GM23338 (cell line): ENCODE data around the gene DPEP3. TPM values are rescaled to one million over a fixed set of nuclear protein-coding genes. Genes with fewer than 3 reads are reported as not detected.
A peak's percentile ranks its signal among the peaks of the same experiment; 100 is the strongest.

ENCODE experiments used
- ATAC-seq: fragments of 200-7000 bp; cut with Tn5 transposase; 3 replicates; pipeline ENCODE4 v1.9.1; 2020
- DNase-seq: peaks from one replicate; pipeline ENCODE4 v3.0.0-alpha.2; 2015; ENCODE audit warnings: low spot score
- H2AFZ ChIP-seq: fragments of 200-600 bp; sonication (generic); 2 replicates; pipeline ENCODE4 v1.8.0; 2016; ENCODE audit warnings: antibody characterized with exemption, mild to moderate bottlenecking, moderate library complexity
- H3F3A ChIP-seq: fragments of 200-600 bp; sonication (generic); replicated peaks from 2 replicates; pipeline ENCODE4 v1.8.0; 2017; ENCODE audit warnings: antibody characterized with exemption, mixed run types, low read depth
- H3K27ac ChIP-seq: fragments of 200-600 bp; sonication (generic); 2 replicates; pipeline ENCODE4 v1.6.1; 2016; ENCODE audit warnings: low read depth
- H3K27me3 ChIP-seq: fragments of 200-600 bp; sonication (generic); 2 replicates; pipeline ENCODE4 v1.8.0; 2016; ENCODE audit warnings: mild to moderate bottlenecking, mixed run types, moderate library complexity; ENCODE audit not compliant: insufficient read depth
- H3K36me3 ChIP-seq: fragments of 200-600 bp; sonication (generic); 2 replicates; pipeline ENCODE4 v1.8.0; 2016; ENCODE audit warnings: mild to moderate bottlenecking; ENCODE audit not compliant: insufficient read depth
- H3K4me1 ChIP-seq: fragments of 200-600 bp; sonication (generic); 2 replicates; pipeline ENCODE4 v1.8.0; 2016; ENCODE audit warnings: mild to moderate bottlenecking, moderate library complexity; ENCODE audit not compliant: insufficient read depth
- H3K4me2 ChIP-seq: fragments of 200-600 bp; sonication (generic); 2 replicates; pipeline ENCODE4 v1.7.1; 2017; ENCODE audit warnings: mixed run types
- H3K4me3 ChIP-seq: fragments of 200-600 bp; sonication (generic); 2 replicates; pipeline ENCODE4 v1.6.1; 2016; ENCODE audit warnings: mixed run types
- H3K79me2 ChIP-seq: fragments of 200-600 bp; sonication (generic); replicated peaks from 2 replicates; pipeline ENCODE4 v1.8.0; 2017; ENCODE audit warnings: mild to moderate bottlenecking; ENCODE audit not compliant: insufficient read depth
- H3K9me2 ChIP-seq: fragments of 200-600 bp; sonication (generic); 2 replicates; pipeline ENCODE4 v1.8.0; 2017; ENCODE audit not compliant: insufficient read depth
- H4K20me1 ChIP-seq: fragments of 200-600 bp; sonication (generic); replicated peaks from 2 replicates; pipeline ENCODE4 v1.8.0; 2017; ENCODE audit warnings: mild to moderate bottlenecking; ENCODE audit not compliant: insufficient read depth
- H3K27ac Mint-ChIP-seq: 2 replicates; pipeline ENCODE4 v1.8.0; 2020; ENCODE audit warnings: inconsistent platforms, mild to moderate bottlenecking, moderate library complexity, mixed read lengths
- H3K27me3 Mint-ChIP-seq: 3 replicates; pipeline ENCODE4 v1.8.0; 2022; ENCODE audit warnings: low read depth, mild to moderate bottlenecking, moderate library complexity, mixed read lengths, inconsistent platforms; ENCODE audit not compliant: insufficient read depth, poor library complexity
- H3K36me3 Mint-ChIP-seq: 3 replicates; pipeline ENCODE4 v1.8.0; 2021; ENCODE audit warnings: low read depth, mild to moderate bottlenecking, inconsistent platforms, moderate library complexity, mixed read lengths
- H3K4me1 Mint-ChIP-seq: 3 replicates; pipeline ENCODE4 v1.8.0; 2020; ENCODE audit warnings: mild to moderate bottlenecking, inconsistent platforms, mixed read lengths
- H3K4me3 Mint-ChIP-seq: 3 replicates; pipeline ENCODE4 v1.8.0; 2021; ENCODE audit warnings: moderate library complexity, mild to moderate bottlenecking, inconsistent platforms, mixed read lengths
- H3K9me3 Mint-ChIP-seq: 3 replicates; pipeline ENCODE4 v1.8.0; 2020; ENCODE audit warnings: moderate library complexity, mild to moderate bottlenecking, inconsistent platforms, mixed read lengths
- CREB1 ChIP-seq: fragments of 250-450 bp; sonication (Bioruptor Pico); IDR thresholded peaks from 2 replicates; pipeline ENCODE4 v1.5.0; 2020; ENCODE audit warnings: low read depth, mild to moderate bottlenecking, moderate library complexity
- EZH2 ChIP-seq: fragments of 200-600 bp; sonication (generic); IDR thresholded peaks from one replicate; pipeline ENCODE4 v1.8.0; 2017; ENCODE audit warnings: antibody characterized with exemption, mild to moderate bottlenecking, low read depth; ENCODE audit not compliant: unreplicated experiment
- EZH2phosphoT487 ChIP-seq: fragments of 200-600 bp; sonication (generic); IDR thresholded peaks from one replicate; pipeline ENCODE4 v1.8.1; 2018; ENCODE audit warnings: antibody characterized with exemption; ENCODE audit not compliant: unreplicated experiment
- JUNB ChIP-seq: IDR thresholded peaks from one replicate; pipeline ENCODE4 v1.6.1; 2016; ENCODE audit warnings: antibody characterized with exemption; ENCODE audit not compliant: unreplicated experiment
- NANOG ChIP-seq: IDR thresholded peaks from 2 replicates; pipeline ENCODE4 v1.6.1; 2016; ENCODE audit warnings: antibody characterized with exemption, borderline replicate concordance
- POLR2AphosphoS5 ChIP-seq: IDR thresholded peaks from 2 replicates; pipeline ENCODE4 v1.6.1; 2016; ENCODE audit warnings: antibody characterized with exemption, low read depth
- STAT1 ChIP-seq: IDR thresholded peaks from one replicate; pipeline ENCODE4 v1.6.1; 2016; ENCODE audit warnings: antibody characterized with exemption; ENCODE audit not compliant: unreplicated experiment
- ZNF114 ChIP-seq: fragments of 250-450 bp; sonication (Bioruptor Pico); IDR thresholded peaks from 2 replicates; pipeline ENCODE4 v1.5.0; 2020; ENCODE audit warnings: mild to moderate bottlenecking, moderate library complexity
- ZNF331 ChIP-seq: fragments of 250-450 bp; sonication (Bioruptor Pico); IDR thresholded peaks from 2 replicates; pipeline ENCODE4 v1.5.0; 2020; ENCODE audit warnings: low read depth, mild to moderate bottlenecking, moderate library complexity
- polyA plus RNA-seq: library from polyadenylated mRNA; unstranded; fragments of >200 nt; fragmentation: Nextera tagmentation; extraction: Ambion mirVana; gene quantifications from 2 replicates; pipeline ENCODE4 v1.2.1, GENCODE V29; 2016
- total RNA-seq: library from RNA; depleted of rRNA; stranded (reverse); fragments of >200 nt; shearing (Covaris generic); gene quantifications from 2 replicates; pipeline ENCODE4 v1.2.3, GENCODE V29; 2014
- TF ChIP-seq, protein P1 (sequence below): fragments of 250-450 bp; sonication (Bioruptor Pico); IDR thresholded peaks from 2 replicates; pipeline ENCODE4 v1.5.0; 2020; ENCODE audit warnings: mild to moderate bottlenecking, moderate library complexity
- TF ChIP-seq, protein P2 (sequence below): IDR thresholded peaks from one replicate; pipeline ENCODE4 v1.6.1; 2018; ENCODE audit warnings: antibody characterized with exemption; ENCODE audit not compliant: unreplicated experiment
- TF ChIP-seq, protein P3 (sequence below), 2 experiments: fragments of 200-600 bp in 1 of 2; sonication (generic) in 1 of 2; conservative IDR thresholded peaks; 2 replicates each; pipeline versions ENCODE4 v1.5.1 to v1.6.1; 2016 to 2017; ENCODE audit warnings: antibody characterized with exemption in 2 of 2, low read depth in 2 of 2, mild to moderate bottlenecking in 2 of 2, moderate library complexity in 1 of 2

DPEP3 gene
- total and polyA plus RNA-seq, 2 experiments from 2014 or later: 8.8 to 18.4 TPM

DNA sequence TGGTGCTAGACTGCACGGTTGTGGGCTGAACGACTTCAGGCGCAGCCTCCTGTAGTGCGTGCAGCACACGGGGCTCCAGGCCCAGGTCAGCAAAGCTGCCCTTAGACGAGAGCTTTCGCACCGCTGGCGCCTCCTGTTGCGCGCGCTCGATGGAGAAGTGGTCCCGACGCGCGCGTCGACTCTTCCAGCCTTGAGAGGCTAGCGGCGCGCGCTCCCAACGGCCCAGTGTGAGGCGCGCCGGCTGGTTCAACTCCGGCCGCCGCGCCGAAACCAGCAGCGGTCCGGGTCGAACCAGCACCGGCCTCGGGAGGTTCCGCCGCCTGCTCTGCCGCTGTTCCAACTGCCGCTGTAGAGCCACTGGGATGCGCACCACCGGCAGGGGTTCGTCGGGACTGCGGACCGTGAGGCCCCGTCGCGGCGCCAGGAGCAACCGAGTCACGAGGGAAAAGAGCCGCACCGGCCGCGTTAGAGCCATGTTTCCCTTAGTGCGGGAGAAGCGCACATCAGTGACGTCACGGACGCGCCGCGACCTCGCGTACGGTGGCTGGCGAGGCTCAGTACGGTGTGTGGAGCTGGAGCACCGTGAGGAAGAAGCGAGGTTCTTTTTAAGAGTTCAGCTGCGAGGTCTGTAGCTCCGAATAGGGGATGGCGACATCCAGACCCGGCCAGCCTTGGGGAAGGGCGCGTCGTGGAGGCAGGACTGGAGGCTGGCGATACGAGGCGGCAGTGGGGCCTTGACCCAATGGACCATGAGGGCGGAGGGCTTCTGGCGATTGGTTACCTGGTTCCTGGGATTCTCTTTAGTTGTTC, 42.6 kb upstream of the DPEP3 start, which contains the start of the genes DDX28 and DUS2 (continued):
- TF ChIP-seq, protein P1, sequence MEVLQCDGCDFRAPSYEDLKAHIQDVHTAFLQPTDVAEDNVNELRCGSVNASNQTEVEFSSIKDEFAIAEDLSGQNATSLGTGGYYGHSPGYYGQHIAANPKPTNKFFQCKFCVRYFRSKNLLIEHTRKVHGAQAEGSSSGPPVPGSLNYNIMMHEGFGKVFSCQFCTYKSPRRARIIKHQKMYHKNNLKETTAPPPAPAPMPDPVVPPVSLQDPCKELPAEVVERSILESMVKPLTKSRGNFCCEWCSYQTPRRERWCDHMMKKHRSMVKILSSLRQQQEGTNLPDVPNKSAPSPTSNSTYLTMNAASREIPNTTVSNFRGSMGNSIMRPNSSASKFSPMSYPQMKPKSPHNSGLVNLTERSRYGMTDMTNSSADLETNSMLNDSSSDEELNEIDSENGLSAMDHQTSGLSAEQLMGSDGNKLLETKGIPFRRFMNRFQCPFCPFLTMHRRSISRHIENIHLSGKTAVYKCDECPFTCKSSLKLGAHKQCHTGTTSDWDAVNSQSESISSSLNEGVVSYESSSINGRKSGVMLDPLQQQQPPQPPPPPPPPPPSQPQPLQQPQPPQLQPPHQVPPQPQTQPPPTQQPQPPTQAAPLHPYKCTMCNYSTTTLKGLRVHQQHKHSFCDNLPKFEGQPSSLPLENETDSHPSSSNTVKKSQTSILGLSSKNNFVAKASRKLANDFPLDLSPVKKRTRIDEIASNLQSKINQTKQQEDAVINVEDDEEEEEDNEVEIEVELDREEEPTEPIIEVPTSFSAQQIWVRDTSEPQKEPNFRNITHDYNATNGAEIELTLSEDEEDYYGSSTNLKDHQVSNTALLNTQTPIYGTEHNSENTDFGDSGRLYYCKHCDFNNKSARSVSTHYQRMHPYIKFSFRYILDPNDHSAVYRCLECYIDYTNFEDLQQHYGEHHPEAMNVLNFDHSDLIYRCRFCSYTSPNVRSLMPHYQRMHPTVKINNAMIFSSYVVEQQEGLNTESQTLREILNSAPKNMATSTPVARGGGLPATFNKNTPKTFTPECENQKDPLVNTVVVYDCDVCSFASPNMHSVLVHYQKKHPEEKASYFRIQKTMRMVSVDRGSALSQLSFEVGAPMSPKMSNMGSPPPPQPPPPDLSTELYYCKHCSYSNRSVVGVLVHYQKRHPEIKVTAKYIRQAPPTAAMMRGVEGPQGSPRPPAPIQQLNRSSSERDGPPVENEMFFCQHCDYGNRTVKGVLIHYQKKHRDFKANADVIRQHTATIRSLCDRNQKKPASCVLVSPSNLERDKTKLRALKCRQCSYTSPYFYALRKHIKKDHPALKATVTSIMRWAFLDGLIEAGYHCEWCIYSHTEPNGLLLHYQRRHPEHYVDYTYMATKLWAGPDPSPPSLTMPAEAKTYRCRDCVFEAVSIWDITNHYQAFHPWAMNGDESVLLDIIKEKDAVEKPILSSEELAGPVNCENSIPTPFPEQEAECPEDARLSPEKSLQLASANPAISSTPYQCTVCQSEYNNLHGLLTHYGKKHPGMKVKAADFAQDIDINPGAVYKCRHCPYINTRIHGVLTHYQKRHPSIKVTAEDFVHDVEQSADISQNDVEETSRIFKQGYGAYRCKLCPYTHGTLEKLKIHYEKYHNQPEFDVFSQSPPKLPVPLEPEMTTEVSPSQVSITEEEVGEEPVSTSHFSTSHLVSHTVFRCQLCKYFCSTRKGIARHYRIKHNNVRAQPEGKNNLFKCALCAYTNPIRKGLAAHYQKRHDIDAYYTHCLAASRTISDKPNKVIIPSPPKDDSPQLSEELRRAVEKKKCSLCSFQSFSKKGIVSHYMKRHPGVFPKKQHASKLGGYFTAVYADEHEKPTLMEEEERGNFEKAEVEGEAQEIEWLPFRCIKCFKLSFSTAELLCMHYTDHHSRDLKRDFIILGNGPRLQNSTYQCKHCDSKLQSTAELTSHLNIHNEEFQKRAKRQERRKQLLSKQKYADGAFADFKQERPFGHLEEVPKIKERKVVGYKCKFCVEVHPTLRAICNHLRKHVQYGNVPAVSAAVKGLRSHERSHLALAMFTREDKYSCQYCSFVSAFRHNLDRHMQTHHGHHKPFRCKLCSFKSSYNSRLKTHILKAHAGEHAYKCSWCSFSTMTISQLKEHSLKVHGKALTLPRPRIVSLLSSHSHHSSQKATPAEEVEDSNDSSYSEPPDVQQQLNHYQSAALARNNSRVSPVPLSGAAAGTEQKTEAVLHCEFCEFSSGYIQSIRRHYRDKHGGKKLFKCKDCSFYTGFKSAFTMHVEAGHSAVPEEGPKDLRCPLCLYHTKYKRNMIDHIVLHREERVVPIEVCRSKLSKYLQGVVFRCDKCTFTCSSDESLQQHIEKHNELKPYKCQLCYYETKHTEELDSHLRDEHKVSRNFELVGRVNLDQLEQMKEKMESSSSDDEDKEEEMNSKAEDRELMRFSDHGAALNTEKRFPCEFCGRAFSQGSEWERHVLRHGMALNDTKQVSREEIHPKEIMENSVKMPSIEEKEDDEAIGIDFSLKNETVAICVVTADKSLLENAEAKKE (CRISPR knock-in tag): no peak
- TF ChIP-seq CREB1: peak; percentile 99

DNA sequence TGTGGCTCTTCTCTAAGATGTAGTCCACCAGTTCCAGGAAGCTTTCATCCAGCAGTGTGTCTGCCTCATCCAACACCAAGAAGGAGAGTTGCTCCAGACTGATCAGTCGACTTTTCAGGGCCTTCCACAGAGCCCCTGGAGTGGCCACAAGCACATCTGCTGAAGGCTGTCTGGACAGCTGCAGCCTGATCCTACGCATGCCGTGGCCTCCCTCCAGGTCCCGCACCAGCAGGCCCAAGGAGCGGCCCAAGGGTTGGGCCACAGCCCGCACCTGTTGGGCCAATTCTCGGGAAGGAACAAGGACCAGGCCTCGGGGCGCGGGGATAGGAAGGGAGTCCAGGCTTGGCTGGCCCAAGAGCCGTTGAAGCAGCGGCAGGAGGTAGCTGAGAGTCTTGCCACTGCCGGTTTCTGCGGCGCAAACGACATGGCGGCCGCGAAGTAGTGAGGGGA, 42.0 kb upstream of the DPEP3 start:
- Histone ChIP-seq H3K4me3 (peak overlapping the region; percentile 99), H3F3A (peaks cover 6% of the 10 kb centered on the region; the same call in 1 of the 2 replicates), H3K27ac (peak overlapping the region; percentile 97), H3K36me3 (no peaks in the 10 kb centered on the region), H4K20me1 (no peaks in the 10 kb centered on the region; the same call in 1 of the 2 replicates), H3K4me2 (peak overlapping the region; percentile 99), H2AFZ (peak overlapping the region; percentile 97), H3K4me1 (peaks cover 15% of the 10 kb centered on the region; the same call in 1 of the 2 replicates), H3K79me2 (peaks cover 33% of the 10 kb centered on the region), H3K9me2 (no peaks in the 10 kb centered on the region), H3K27me3 (no peaks in the 10 kb centered on the region)
- Mint-ChIP-seq H3K27ac (peak overlapping the region; percentile 99), H3K9me3 (no peaks in the 10 kb centered on the region; the same call in 2 of the 3 replicates), H3K27me3 (peaks cover 3% of the 10 kb centered on the region), H3K4me3 (peak overlapping the region; percentile 100), H3K4me1 (peaks cover 11% of the 10 kb centered on the region; the same call in 2 of the 3 replicates), H3K36me3 (peaks cover 18% of the 10 kb centered on the region; the same call in 2 of the 3 replicates)
- no peak for DNase-seq
- ATAC-seq: peak; percentile 32
- no peak for TF ChIP-seq NANOG
- no peak for TF ChIP-seq EZH2phosphoT487
- TF ChIP-seq, protein P2, sequence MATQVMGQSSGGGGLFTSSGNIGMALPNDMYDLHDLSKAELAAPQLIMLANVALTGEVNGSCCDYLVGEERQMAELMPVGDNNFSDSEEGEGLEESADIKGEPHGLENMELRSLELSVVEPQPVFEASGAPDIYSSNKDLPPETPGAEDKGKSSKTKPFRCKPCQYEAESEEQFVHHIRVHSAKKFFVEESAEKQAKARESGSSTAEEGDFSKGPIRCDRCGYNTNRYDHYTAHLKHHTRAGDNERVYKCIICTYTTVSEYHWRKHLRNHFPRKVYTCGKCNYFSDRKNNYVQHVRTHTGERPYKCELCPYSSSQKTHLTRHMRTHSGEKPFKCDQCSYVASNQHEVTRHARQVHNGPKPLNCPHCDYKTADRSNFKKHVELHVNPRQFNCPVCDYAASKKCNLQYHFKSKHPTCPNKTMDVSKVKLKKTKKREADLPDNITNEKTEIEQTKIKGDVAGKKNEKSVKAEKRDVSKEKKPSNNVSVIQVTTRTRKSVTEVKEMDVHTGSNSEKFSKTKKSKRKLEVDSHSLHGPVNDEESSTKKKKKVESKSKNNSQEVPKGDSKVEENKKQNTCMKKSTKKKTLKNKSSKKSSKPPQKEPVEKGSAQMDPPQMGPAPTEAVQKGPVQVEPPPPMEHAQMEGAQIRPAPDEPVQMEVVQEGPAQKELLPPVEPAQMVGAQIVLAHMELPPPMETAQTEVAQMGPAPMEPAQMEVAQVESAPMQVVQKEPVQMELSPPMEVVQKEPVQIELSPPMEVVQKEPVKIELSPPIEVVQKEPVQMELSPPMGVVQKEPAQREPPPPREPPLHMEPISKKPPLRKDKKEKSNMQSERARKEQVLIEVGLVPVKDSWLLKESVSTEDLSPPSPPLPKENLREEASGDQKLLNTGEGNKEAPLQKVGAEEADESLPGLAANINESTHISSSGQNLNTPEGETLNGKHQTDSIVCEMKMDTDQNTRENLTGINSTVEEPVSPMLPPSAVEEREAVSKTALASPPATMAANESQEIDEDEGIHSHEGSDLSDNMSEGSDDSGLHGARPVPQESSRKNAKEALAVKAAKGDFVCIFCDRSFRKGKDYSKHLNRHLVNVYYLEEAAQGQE: no peak
- TF ChIP-seq EZH2: no peak
- no peak for TF ChIP-seq JUNB
- TF ChIP-seq, protein P3, sequence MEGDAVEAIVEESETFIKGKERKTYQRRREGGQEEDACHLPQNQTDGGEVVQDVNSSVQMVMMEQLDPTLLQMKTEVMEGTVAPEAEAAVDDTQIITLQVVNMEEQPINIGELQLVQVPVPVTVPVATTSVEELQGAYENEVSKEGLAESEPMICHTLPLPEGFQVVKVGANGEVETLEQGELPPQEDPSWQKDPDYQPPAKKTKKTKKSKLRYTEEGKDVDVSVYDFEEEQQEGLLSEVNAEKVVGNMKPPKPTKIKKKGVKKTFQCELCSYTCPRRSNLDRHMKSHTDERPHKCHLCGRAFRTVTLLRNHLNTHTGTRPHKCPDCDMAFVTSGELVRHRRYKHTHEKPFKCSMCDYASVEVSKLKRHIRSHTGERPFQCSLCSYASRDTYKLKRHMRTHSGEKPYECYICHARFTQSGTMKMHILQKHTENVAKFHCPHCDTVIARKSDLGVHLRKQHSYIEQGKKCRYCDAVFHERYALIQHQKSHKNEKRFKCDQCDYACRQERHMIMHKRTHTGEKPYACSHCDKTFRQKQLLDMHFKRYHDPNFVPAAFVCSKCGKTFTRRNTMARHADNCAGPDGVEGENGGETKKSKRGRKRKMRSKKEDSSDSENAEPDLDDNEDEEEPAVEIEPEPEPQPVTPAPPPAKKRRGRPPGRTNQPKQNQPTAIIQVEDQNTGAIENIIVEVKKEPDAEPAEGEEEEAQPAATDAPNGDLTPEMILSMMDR (conservative IDR thresholded peaks at IDR 0.05; ENCODE audit: low read depth in 2 of 2): no peak
- TF ChIP-seq STAT1: no peak
- TF ChIP-seq ZNF331 (CRISPR knock-in tag): no peak
- TF ChIP-seq CREB1: no peak
- TF ChIP-seq POLR2AphosphoS5: no peak
- no peak for TF ChIP-seq ZNF114 (CRISPR knock-in tag)
